Activated CD8-positive, alpha-beta memory T cell treated with anti-CD3 and anti-CD28 coated beads for 4 hours (primary cell): ENCODE measurements around the gene DYNC1I1.

ENCODE experiments used
- DNase-seq, 2 donors: peaks; one replicate each; pipeline ENCODE4 v3.0.0-alpha.2; 2020; ENCODE audit warnings: low read depth in 2 of 2

The DYNC1I1 gene

DNA sequence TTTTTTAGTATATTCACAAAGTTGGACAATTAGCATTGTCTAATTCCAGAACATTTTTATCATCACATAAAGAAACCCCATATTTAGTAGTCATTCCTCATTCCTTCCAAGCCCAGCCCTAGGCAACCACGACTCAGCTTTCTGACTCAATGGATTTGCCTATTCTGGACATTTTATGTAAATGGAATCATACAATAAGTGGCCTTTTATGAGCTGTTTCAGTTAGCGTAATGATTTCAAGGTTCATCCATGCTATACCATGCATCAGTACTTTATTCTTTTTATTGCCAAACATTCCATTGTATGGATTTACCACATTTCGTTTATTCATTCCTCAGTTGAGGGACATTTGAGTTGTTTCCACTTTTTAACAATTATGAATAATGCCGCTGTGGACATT, 249.2 kb downstream of the DYNC1I1 start:
- DNase-seq = no peak

DNA sequence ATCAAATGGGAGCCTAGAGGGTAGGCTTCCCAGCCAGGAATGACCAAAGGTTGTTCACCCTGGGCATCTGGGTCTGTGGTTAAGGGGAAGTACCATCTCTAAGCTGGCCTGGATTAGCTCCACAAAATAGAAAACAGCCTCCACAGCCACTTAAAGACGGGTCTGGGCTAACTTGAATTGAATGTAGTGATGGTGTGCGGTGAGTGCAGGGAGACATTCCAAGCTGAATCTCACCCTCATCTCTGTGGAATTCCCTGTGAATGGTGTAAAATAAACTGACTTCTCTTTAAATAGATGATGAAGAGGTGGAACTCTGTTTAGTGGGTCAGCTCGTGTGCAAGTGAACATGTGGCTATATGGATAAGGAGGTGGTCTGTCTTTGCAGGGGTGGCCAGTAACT, 251.0 kb downstream of the DYNC1I1 start:
- DNase-seq = no peak

GRCh38 chr7:96026010-96026409, 253.7 kb downstream of the DYNC1I1 start:
- no peak for DNase-seq

- DNase-seq = no peak
These were observed 254.3 kb downstream of the DYNC1I1 start for GRCh38 chr7:96026611-96027010.

- no peak for DNase-seq
These were observed 256.4 kb downstream of the DYNC1I1 start for GRCh38 chr7:96028729-96029128.

DNA sequence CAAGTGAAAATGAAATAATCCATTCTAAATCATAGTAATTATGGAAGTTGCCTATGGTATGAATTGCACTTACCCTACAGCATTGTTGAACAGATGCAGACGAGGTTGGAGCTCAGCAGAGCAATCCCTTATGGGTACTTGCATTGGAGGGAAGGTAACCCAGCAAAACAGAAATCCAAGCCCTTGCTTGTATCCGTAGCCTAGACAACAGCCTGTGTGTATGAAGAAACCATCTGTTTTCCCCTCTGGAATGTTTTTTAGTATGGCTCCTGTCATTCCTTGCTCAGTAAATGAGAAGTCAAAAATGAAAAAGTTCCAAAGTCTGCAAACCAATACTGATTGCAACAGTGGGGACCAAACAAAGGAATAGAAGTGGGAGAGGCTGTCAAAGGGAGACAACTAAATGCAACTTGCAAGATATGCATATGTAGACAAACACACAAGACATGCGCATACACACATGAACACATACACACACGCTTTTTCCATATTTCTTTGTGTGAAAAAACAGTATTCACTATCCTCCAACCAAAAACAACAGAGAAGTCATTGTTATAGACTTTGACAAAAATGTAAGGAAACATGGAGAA, 260.8 kb downstream of the DYNC1I1 start:
- DNase-seq = no peak

GRCh38 chr7:96034940-96035727, 262.8 kb downstream of the DYNC1I1 start:
- no peak for DNase-seq

- DNase-seq = no peak
These were observed 268.0 kb downstream of the DYNC1I1 start for GRCh38 chr7:96040250-96040772.

- no peak for DNase-seq
These were observed 268.8 kb downstream of the DYNC1I1 start for GRCh38 chr7:96041171-96041570.

GRCh38 chr7:96045181-96045580, 272.8 kb downstream of the DYNC1I1 start:
- no peak for DNase-seq

DNA sequence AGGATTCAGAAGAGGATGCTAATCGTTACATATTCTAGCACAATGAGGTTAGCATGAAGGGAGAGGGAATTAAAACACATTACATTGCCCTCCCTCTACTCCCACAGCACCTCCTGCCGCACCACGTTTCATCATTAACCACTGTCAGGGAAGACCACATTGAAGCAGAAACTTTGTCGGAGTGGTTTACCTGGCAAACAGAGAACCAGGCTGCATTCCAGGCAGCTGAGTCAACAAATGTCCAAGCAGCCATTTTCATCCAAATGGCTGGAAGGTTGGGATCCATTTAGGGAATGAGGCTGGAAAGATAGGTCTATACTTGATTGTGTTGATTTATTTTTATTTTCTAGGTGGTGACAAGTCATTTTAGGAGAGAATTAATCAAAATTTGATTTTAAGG, 273.6 kb downstream of the DYNC1I1 start:
- no peak for DNase-seq

DNA sequence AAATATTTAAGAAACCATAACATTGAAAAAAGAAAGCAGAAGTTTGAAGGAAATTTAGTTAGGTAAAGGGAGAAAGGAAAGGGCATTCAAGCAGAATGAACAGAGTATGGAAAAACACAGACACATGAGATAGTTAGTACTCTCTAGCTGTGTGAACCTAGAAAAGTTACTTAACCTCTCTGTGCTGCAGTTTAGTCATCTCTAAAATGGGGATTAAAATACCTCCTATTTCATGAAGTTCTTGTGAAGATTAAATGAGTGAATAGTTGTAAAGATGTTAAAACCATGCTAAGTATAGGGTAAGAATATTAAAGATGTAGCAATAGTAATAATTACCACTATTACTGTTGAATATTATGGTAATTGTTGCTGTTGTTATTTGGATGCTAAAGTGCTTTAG, 279.9 kb downstream of the DYNC1I1 start:
- DNase-seq = no peak

- DNase-seq = no peak
These were observed 280.6 kb downstream of the DYNC1I1 start for GRCh38 chr7:96052860-96053470.

DNA sequence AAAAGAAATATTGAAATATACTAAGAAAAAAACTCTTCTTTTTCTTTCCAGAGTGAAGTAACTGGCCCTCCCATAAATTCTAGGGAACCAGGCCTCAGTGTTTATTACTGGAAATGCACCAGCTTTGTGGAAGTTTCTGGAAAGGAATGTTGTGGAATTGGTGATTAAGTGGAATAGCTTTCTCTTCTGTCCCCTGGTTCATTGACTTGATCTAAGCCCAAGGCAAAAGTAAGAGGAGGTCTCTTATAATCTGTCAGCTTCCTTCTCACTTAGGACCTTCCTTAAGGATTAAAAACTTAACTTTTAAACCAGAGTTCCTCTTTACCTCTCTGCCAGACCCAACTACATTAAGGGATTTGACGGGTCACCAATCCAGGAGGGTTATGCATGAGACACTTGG, 283.4 kb downstream of the DYNC1I1 start:
- DNase-seq = no peak

DNA sequence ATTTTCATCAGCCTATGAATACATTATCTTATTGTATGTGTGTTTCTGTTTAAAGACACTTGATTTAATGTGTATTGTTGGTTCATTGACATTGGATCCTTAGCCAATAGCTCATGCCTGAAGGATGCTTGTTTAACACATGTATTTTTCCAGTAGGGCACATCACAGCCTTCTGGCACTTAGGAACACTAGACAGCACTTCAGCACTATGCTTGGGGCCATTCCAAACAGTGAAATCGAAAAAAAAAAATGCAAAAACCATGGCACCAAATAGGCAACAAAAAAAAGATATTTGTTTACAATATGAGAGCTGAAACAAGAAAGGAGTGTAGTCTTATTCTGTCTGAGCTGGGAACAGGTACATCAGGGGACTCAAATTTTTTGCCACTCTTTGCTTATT, 286.7 kb downstream of the DYNC1I1 start:
- DNase-seq = no peak

- no peak for DNase-seq
These were observed 288.7 kb downstream of the DYNC1I1 start for GRCh38 chr7:96061009-96061408.

GRCh38 chr7:96061844-96062243, 289.5 kb downstream of the DYNC1I1 start:
- no peak for DNase-seq

DNA sequence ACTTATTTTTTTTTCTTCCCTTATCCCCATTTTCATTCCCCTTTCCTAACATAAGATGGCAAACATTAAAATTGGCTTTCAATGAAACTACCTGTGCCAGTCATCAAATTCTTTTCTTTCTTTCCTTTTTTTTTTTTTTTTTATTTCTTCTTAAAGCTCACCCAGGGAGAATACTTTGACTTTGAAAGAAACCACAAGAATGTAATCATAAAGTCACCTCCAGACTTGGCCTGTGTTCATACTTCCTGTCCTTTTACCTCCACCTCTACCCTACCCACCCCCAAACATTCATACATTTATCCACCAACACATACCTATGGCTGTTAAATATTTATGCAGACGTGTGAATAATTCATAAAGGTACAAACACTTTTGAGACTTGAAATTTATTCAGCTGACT, 295.0 kb downstream of the DYNC1I1 start:
- no peak for DNase-seq

- DNase-seq = no peak
These were observed 297.0 kb downstream of the DYNC1I1 start for GRCh38 chr7:96069401-96069800.

GRCh38 chr7:96074871-96075270, 302.5 kb downstream of the DYNC1I1 start:
- no peak for DNase-seq

DNA sequence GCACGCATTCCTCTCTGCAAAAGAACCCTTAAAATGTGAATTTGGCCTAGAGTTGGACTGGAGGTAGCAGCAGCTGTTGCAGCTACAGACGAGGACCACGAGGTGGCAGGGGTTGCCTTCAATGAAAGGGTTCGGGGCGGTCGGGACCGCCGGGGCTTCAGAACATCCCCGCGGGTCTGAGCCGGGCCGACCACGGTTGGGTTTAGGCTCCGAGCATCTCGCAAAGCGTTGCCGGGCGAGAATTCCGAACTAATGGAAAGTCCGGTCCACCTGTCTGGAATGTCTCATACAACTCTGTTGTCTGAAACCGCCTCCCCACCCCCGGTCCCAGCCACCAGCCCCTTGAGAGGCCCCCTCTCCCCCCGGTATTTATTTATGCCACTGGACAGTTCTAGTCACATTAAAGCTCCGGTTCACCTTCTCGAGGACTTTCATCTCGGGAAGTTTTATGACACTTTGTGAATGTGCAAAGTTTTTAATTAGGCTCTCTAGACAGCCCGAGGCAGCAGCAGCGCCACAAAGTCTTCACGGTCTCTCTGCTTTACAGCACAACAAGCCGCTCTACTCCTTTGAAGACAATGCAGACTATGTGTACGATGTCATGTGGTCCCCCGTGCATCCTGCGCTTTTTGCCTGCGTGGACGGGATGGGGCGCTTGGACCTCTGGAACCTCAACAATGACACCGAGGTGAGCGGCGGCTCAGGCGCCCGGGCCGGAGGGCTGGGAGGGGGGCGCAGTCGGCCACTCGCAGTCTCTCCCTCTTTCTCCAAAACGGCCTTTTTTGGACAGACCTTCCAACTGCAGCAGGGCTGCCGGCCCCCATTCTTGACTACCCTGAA, 303.4 kb downstream of the DYNC1I1 start:
- no peak for DNase-seq

DNA sequence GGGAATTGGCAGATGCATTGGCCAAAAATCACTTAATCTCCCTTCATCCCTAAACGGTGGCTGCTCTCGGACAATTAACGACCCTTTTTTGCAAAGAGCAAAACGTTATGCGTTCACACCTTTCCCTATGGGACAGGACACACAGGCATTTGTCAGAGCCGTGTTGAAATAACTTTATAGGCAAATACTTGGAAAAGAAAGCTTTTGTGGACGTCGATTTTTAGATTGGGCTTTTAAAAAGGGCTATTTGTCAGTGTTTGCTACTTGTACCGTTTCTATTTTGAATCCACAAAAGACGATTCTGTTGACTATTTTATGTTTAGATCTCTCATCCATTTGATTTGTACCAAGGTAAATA, 304.0 kb downstream of the DYNC1I1 start:
- DNase-seq = no peak
